Neural progenitor cell (in vitro differentiated cells): ENCODE measurements around the gene IRAK1.

Source experiments
- CTCF ChIP-seq: fragments of 200-600 bp; sonication (generic); IDR thresholded peaks from 2 replicates; pipeline ENCODE4 v1.5.1; 2017; ENCODE audit warnings: antibody characterized with exemption, mild to moderate bottlenecking
- EZH2 ChIP-seq: fragments of 200-600 bp; sonication (generic); IDR thresholded peaks from 2 replicates; pipeline ENCODE4 v1.6.1; 2017; ENCODE audit warnings: antibody characterized with exemption, mild to moderate bottlenecking, moderate library complexity
- EZH2phosphoT487 ChIP-seq: fragments of 200-600 bp; sonication (generic); IDR thresholded peaks from 2 replicates; pipeline ENCODE4 v1.6.1; 2017; ENCODE audit warnings: antibody characterized with exemption

GRCh38 chrX:153983321-153983801 lies 36.3 kb downstream of the IRAK1 start:
- TF ChIP-seq CTCF (no peak), EZH2 (no peak), EZH2phosphoT487 (no peak)
